Measurements from ENCODE around the gene MUC4.
"Not testable (repeated sequence)": the region's sequence is repeated elsewhere in the genome, so short reads cannot be mapped to it uniquely, and the experiment has no call there.

The MUC4 gene

DNA sequence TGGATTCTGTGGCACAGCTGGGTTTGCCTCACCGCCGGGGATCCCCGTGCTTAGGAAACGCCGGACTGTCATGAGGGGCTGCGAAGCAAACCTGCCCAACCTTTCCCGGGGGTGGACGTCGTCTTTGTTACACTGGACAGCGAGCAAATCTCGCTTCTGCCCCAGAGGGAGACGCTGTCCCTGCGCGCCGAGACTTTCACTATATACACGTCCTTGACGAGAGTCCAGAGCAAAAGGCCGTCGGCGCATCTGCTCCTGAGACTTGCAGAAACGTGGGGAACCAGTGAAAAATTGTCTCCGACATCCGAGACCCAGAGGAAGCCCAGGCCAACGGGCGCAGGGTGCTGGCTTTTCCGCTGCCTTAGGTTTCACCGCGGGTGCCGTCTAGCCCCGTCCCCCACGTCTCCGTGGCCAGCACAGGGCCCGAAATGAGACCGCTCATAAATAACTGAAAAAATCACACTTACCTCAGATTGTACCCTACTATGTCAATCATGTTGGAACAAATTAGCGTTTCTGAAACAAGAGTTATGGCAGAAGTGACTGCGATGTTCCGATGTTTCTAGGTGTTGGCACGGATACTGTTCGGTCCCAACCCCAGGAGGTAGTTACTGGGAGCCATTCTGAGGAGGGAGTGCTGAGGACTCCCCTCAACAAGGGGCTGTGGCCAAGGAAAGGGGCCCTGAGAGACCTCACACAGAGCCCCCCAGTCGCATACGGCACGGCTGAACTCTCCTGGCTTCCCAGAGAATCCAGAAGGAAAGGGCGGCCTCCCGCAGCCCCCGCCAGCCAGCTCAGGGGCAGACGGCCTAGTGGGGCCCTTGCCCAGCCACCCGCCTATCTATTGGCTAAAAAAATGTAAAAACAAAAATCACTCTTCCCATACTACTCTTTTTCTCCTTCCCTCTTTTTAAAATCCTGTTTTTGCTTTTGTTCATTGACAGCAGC is 14.4 kb upstream of the MUC4 start:
- ChIA-PET POLR2A (no interaction called here), CTCF (interaction anchor here (1.2 kb wide), 1 partner anchor 25 kb away, joined by 3 read pairs; no protein-coding TSS in a partner anchor)
- no peak for DNase-seq (ENCODE audit: low read depth, low spot score)
- H3K4me3 ChIP-seq (ENCODE audit: low read depth, low read length): no peak overlapping the region
- no peak for TF ChIP-seq CTCF (IDR thresholded peaks at IDR 0.05; ENCODE audit: insufficient read depth, low read length, missing control alignments)

- H3K4me3 ChIP-seq (ENCODE audit: low read depth, low read length): no peak overlapping the region
- POLR2A ChIA-PET: no interaction called here
- DNase-seq (ENCODE audit: low read depth, low spot score): no peak
- TF ChIP-seq CTCF (IDR thresholded peaks at IDR 0.05; ENCODE audit: insufficient read depth, low read length, missing control alignments): no peak
- CTCF ChIA-PET: interaction anchor here (0.8 to 1.3 kb wide), 2 partner anchors 25 to 90 kb away, joined by 3 to 4 read pairs; no protein-coding TSS in a partner anchor
Measured at GRCh38 chr3:195825191-195825588, 13.5 kb upstream of the MUC4 start.

GRCh38 chr3:195824425-195825190 is 12.9 kb upstream of the MUC4 start:
- DNase-seq (ENCODE audit: low read depth, low spot score); H3K4me3 ChIP-seq (ENCODE audit: low read depth, low read length); POLR2A ChIA-PET: not testable (repeated sequence)
- CTCF ChIA-PET: interaction anchor here (0.8 to 1.3 kb wide), 2 partner anchors 26 to 91 kb away, joined by 3 to 4 read pairs; no protein-coding TSS in a partner anchor

- DNase-seq (ENCODE audit: low read depth, low spot score): no peak
- CTCF ChIA-PET: no interaction called here
- no peak for TF ChIP-seq CTCF (IDR thresholded peaks at IDR 0.05; ENCODE audit: insufficient read depth, low read length, missing control alignments)
- no peak overlapping the region for H3K4me3 ChIP-seq (ENCODE audit: low read depth, low read length)
- POLR2A ChIA-PET: no interaction called here
Measured at GRCh38 chr3:195823999-195824398, 12.3 kb upstream of the MUC4 start.

- no peak for DNase-seq (ENCODE audit: low read depth, low spot score)
- POLR2A ChIA-PET: no interaction called here
- CTCF ChIA-PET: interaction anchor here (2.3 kb wide), 1 partner anchor 27 kb away, joined by 5 read pairs; no protein-coding TSS in a partner anchor
- TF ChIP-seq CTCF (IDR thresholded peaks at IDR 0.05; ENCODE audit: insufficient read depth, low read length, missing control alignments): no peak
- H3K4me3 ChIP-seq (ENCODE audit: low read depth, low read length): no peak overlapping the region
Measured at GRCh38 chr3:195823280-195823679, 11.6 kb upstream of the MUC4 start.

DNA sequence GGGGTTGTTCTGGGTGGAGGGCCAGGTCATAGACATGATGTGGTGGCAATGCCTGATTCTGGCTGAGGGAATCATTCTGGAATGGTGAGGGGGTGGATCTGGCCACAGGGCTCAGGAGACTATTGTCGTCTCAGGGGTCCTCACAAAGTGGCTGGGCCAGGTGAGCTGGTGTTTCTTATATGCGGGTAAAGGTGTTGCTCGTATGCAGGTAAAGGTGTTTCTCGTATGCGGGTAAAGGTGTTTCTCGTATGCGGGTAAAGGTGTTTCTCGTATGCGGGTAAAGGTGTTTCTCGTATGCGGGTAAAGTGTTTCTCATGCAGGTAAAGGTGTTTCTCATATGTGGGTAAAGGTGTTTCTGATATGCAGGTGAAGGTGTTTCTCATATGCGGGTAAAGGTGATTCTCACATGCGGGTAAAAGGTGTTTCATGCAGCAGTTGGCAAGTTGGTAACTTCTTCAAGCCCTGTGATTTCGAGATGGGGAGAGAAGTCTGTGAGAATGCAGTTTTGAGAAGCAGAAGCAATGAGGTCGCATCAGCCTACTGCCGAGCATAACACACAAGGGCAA is 10.5 kb upstream of the MUC4 start:
- DNase-seq (ENCODE audit: low read depth, low spot score): no peak
- CTCF ChIA-PET: interaction anchor here (2.3 kb wide), 1 partner anchor 28 kb away, joined by 5 read pairs; no protein-coding TSS in a partner anchor
- POLR2A ChIA-PET: no interaction called here
- TF ChIP-seq CTCF (IDR thresholded peaks at IDR 0.05; ENCODE audit: insufficient read depth, low read length, missing control alignments): no peak
- no peak overlapping the region for H3K4me3 ChIP-seq (ENCODE audit: low read depth, low read length)
